Rectal smooth muscle tissue (tissue), 1 donor: Measurements from ENCODE around the gene ADAMTS14.

Experiments used
- H3K27ac ChIP-seq: one replicate; pipeline ENCODE4 v1.7.0; 2013; ENCODE audit warnings: low read depth, low read length, inconsistent platforms
- H3K27me3 ChIP-seq: one replicate; pipeline ENCODE4 v1.7.0; 2013; ENCODE audit warnings: low read length; ENCODE audit not compliant: control insufficient read depth, insufficient read depth
- H3K36me3 ChIP-seq: one replicate; pipeline ENCODE4 v1.7.0; 2013; ENCODE audit warnings: low read length; ENCODE audit not compliant: control insufficient read depth, insufficient read depth
- H3K4me1 ChIP-seq: one replicate; pipeline ENCODE4 v1.7.0; 2013; ENCODE audit warnings: low read length; ENCODE audit not compliant: control insufficient read depth, insufficient read depth
- H3K4me3 ChIP-seq: one replicate; pipeline ENCODE4 v1.7.0; 2013; ENCODE audit warnings: low read length
- H3K9ac ChIP-seq: one replicate; pipeline ENCODE4 v1.7.0; 2013; ENCODE audit warnings: low read length

The ADAMTS14 gene

DNA sequence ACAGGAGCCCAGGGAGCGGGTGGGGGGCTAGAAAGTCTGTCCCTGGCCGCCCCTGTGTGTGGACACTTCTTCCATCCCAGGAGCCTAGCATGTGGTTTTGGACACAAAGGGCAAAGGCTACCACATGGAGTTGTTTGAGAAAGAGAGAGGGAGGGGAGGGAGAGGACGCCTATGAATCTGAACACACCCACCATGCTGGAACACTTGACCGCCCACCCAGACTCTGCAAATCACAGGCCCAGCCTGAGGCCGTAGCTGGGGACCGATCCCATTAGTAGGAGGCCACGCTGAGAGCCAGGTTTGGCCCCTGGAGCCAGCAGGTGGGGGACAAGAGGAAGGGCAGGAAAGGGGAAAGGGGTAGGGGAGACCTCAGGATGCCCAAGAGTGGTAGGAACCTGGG is 39.6 kb downstream of the ADAMTS14 start:
- Histone ChIP-seq H3K4me3 (no peak overlapping the region), H3K4me1 (no peaks in the 10 kb centered on the region), H3K9ac (no peak overlapping the region), H3K36me3 (no peaks in the 10 kb centered on the region), H3K27ac (no peak overlapping the region), H3K27me3 (no peaks in the 10 kb centered on the region)

DNA sequence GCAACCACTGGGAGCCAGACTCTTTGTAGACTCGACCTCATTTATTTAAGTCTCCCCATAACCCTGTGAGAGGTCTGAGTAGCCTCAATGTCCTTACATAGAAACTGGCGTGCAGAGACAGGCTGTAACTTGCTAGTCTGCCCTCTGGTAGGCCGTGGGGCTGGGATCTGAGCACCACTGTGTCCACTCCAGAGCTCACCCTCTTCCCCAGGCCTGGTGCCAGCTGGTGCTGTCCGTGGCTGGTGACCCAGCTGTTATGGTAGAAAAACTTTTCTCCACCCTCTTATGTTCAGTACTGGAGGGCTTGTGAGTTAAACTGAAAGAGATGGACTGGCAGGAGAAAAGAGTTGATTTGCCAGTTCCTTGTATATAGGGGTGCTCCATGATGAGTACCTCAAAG is 41.9 kb downstream of the ADAMTS14 start:
- H3K36me3 ChIP-seq, result no peaks in the 10 kb centered on the region
- no peaks in the 10 kb centered on the region for H3K27me3 ChIP-seq
- no peaks in the 10 kb centered on the region for H3K4me1 ChIP-seq
- H3K9ac ChIP-seq, result no peak overlapping the region
- no peak overlapping the region for H3K4me3 ChIP-seq
- H3K27ac ChIP-seq, result no peak overlapping the region

DNA sequence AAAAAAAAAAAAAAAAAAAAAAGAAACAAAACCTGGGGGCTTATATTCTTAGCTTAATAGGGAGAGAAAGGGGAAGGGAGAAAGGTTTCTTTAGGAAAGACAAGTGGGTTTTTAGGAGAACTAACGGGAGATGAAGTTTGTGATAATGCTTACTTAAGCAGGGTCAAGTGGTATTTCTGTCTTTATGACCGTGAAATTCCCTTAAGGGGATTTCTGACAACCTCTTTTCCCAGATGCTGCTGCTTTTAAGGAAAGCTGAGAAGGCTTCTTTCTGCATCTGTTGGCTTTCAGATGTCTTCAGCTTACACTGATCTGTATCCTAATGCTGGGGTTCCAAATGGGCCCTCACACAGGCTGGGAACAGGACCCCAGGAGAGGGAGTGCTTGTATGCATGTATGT is 42.6 kb downstream of the ADAMTS14 start:
- Histone ChIP-seq H3K4me1 (no peaks in the 10 kb centered on the region), H3K36me3 (no peaks in the 10 kb centered on the region)

DNA sequence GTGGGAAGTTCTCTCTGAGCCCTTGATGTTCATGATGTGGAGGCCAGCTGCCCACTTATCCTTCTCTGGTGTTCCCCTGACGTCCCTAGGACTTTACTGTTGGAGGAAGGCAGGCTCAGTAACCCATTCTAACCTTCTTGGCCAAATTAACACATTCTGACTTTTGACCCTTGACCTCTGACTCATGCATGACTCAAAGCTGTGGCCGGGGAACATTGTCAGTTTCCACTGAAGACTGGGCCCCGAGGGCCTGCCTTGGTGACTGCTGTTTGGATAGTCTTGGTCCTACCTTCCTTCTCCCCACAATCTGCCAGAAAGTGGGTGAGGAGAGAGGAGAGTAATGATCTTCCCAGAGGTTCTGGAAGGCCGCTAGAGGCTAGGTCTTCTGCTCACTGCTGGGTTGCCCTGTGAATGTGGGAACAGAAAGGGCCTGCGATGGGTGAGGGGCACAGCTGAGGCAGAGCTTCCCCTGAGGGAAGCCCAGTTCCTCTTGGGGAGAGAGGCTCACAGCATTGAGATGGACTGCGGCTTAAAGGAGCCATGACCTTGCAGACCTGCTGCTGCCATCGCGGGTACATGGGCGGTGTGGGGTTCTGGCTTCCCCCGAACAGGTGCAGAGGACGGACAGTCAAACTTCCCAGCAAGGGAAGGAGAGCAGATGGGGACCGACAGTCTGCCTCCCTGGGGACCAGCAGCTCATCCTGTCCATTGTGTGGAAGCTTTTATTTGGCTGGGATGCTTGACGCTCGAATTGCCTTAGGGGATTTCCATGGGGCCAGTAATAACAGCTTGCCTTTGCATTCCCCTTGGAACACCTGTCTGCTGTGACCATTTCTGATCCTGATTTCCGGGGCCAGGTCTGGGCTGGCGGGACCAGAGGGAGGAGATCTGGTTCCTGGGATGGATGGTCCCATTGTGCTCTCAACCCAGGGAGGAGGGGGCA is 43.8 kb downstream of the ADAMTS14 start:
- H3K27ac ChIP-seq, result no peak overlapping the region
- H3K36me3 ChIP-seq, result no peaks in the 10 kb centered on the region
- H3K4me1 ChIP-seq, result no peaks in the 10 kb centered on the region
- H3K27me3 ChIP-seq, result no peaks in the 10 kb centered on the region
- H3K4me3 ChIP-seq, result no peak overlapping the region
- no peak overlapping the region for H3K9ac ChIP-seq

More for the DNA sequence above, 42.6 kb downstream of the ADAMTS14 start:
- Histone ChIP-seq H3K4me3 (no peak overlapping the region), H3K27ac (no peak overlapping the region), H3K9ac (no peak overlapping the region), H3K27me3 (no peaks in the 10 kb centered on the region)

DNA sequence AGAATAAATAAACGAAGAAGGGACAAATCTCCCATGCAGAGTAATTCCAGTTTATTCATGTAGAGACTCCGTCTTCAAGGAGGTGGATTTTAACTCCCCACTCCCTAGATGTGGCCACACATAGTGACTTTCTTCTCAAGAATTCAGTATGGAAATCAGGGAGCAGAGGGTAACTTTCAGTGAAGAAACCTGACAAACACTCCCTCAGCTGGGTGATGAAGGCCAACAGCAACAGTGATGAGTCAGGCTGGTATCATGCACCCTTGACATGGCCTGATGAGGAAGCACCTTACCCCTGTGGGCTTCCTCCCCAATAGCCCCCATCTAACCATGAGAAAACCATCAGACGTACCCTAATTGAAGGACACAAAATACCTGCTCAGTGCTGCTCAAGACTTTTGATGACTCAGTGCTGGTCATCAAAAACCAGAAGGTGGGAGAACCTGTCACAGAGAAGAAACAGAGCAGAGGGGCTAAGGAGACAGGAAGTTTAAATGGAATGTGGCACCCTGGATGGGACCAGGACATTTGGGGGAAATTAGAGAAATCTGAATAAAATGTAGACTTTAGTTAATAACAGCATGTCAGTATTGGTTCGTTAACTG is 50.6 kb downstream of the ADAMTS14 start:
- Histone ChIP-seq H3K36me3 (no peaks in the 10 kb centered on the region), H3K27me3 (peaks cover 1% of the 10 kb centered on the region), H3K4me1 (no peaks in the 10 kb centered on the region), H3K27ac (no peak overlapping the region), H3K9ac (no peak overlapping the region), H3K4me3 (no peak overlapping the region)

DNA sequence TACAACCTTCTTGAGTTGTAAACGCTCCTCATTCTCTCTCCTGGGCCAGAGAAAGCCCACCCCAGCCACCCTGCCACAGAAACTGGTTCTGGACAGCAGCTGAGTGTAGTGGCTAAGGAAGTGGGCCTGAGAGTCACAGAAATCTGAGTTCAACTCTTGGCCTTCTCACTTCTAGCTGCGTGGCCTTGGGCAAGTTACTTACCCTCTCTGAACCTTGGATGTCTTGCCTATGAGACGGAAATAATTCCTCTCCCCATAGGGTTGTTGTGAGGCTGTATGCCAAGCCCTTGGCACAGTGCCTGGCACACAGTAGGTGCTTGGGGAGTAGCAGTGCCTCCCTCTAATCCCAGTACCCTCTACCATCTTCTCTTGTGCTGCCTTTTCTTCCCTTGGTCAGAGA is 51.5 kb downstream of the ADAMTS14 start:
- Histone ChIP-seq H3K27me3 (peaks cover 1% of the 10 kb centered on the region), H3K27ac (no peak overlapping the region), H3K4me1 (no peaks in the 10 kb centered on the region), H3K4me3 (no peak overlapping the region), H3K9ac (no peak overlapping the region), H3K36me3 (no peaks in the 10 kb centered on the region)

DNA sequence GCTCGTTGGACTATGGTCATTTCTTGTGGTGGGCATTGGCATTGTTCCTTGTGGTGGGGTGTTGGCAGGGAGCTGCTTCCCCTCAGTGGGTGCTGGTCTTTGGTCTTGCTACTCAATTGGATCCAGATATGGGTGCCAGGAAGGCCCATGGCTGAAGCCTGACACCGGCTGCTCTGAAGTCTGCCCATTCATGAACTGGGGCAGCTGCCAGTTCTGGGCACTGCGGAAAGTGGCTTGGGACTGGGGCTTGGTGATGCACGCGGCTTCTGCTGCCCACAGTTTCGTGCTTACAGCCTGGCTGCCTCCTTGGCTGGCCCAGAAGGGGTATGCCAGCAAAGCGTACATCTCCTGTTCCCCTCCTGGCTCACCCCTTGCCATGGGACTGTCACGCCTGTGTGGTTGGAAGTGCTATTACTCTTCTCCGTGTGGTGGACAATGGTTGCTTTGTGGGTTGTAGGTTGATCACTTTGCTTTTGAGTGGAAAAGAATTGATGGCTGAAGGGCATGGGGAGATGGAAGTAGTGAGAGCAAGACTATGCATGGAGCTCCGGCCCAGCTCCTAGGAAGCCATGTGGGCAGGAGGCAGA is 54.7 kb downstream of the ADAMTS14 start:
- H3K36me3 ChIP-seq, result no peaks in the 10 kb centered on the region
- H3K4me1 ChIP-seq, result no peaks in the 10 kb centered on the region
- peaks cover 1% of the 10 kb centered on the region for H3K27me3 ChIP-seq
- H3K4me3 ChIP-seq, result no peak overlapping the region
- H3K9ac ChIP-seq, result no peak overlapping the region
- no peak overlapping the region for H3K27ac ChIP-seq

DNA sequence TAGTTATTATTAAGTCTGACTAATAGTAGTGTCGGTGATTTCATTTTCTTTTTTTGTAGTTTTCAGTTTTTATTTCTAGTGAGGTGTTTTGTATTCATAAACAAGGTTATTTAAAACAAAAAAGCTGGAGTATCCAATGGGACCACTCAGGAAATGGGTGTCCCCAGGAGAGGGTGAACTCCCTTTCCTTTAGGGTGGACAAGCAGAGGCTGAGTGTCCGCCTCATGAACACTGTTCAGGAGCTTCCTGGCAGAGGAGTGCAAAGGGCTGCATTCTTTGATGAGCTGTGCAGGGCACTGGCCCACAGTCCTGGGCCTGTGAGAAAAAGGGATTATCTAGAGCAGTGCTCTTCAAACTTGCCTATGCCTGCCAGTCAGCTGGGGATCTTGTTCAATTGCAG is 56.0 kb downstream of the ADAMTS14 start:
- H3K36me3 ChIP-seq, result no peaks in the 10 kb centered on the region
- H3K4me1 ChIP-seq, result no peaks in the 10 kb centered on the region
- H3K4me3 ChIP-seq, result no peak overlapping the region
- H3K9ac ChIP-seq, result no peak overlapping the region
- no peak overlapping the region for H3K27ac ChIP-seq
- H3K27me3 ChIP-seq, result peaks cover 1% of the 10 kb centered on the region

DNA sequence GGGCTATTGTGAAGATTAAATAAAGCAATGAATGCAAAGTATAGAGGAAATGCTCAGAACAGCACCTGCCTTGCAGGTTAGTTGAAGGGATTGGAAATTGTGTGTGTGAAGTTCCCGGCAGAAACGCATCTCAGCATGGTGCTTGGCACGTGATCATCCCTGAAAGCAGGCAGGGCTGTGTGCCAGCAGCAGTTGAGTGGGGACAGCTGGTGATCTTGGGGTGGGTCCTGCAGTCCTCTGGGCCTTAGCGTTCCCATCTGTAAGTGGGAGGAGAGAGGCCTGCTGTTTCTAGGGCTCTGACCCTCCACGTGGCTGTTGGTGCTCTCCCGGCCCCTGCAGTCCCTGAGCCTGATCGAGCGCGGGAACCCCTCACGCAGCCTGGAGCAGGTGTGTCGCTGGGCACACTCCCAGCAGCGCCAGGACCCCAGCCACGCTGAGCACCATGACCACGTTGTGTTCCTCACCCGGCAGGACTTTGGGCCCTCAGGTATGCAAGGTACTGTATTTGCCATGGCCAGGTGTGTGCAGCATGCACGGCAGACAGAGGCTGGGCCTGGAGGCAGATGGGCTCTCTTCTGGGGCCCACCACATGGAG is 57.6 kb downstream of the ADAMTS14 start:
- H3K36me3 ChIP-seq, result no peaks in the 10 kb centered on the region
- no peak overlapping the region for H3K27ac ChIP-seq
- H3K4me3 ChIP-seq, result no peak overlapping the region
- H3K4me1 ChIP-seq, result no peaks in the 10 kb centered on the region
- H3K27me3 ChIP-seq, result no peaks in the 10 kb centered on the region
- no peak overlapping the region for H3K9ac ChIP-seq

DNA sequence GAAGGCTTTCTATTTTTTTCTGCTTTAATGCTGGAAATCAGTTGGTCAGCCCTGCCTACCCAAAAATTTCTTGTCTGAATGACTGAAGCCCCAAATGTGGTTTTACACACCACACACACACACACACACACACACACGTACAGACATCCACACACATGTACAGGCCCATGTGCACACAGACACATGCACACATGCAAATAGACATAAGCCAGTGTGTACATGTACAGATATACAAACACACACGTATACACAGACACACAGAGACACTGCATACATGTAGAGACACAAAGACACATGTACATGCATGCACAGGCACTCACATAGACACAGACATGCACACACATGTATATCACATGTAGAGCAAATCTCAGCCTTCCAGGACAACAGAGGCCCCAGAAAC is 58.6 kb downstream of the ADAMTS14 start:
- Histone ChIP-seq H3K4me3 (no peak overlapping the region), H3K4me1 (no peaks in the 10 kb centered on the region), H3K27me3 (no peaks in the 10 kb centered on the region), H3K27ac (no peak overlapping the region), H3K9ac (no peak overlapping the region), H3K36me3 (no peaks in the 10 kb centered on the region)

DNA sequence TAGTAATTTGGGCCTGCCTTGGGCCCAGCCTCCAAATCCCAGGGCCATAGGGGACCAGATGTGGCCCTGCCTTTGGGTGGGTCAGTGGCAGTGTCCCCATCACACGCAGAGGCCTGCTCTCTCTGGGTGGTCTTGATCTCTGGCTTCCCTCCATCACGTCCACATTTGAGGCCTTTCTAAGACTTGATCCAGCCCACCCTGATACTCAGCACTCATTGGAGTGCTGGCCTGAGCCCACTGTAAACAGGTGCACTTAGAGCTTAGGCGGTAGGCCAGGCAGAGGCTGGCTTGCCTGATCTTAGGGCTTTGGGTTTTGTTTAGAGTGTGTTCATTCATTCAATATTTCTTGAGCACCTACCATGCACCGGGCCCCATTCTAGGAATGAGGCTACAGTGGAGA is 60.3 kb downstream of the ADAMTS14 start:
- Histone ChIP-seq H3K4me1 (no peaks in the 10 kb centered on the region), H3K27me3 (no peaks in the 10 kb centered on the region), H3K9ac (no peak overlapping the region), H3K36me3 (no peaks in the 10 kb centered on the region), H3K27ac (no peak overlapping the region), H3K4me3 (no peak overlapping the region)

DNA sequence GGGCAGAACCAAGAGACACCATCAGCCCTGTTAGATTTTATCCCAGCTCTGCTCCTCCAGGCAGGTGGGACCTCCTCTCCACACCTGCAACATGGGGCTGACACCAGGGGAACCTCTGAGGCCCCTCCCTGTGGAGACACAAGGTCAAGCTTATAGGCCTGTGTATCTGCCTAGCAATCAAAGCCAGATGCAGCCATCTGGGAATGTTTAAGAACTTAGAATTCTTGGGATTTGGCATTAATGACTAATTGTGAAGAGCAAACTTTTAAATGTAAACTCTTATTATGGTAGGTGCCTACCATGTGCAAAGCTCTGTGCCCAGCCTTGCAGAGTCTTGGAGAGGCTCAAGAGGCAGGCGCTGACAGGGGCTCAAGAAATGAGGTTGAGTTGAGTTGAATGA is 60.7 kb downstream of the ADAMTS14 start:
- Histone ChIP-seq H3K4me3 (no peak overlapping the region), H3K36me3 (no peaks in the 10 kb centered on the region), H3K9ac (no peak overlapping the region), H3K27ac (no peak overlapping the region), H3K27me3 (no peaks in the 10 kb centered on the region), H3K4me1 (no peaks in the 10 kb centered on the region)
